ENCODE measurements around the gene GABBR2. TPM values are rescaled to one million over a fixed set of nuclear protein-coding genes. Genes with fewer than 3 reads are reported as not detected.

GABBR2 gene
- total RNA-seq, 4 donors from 2014 or later, result under 0.01 to 0.62 TPM; not detected in 2

DNA sequence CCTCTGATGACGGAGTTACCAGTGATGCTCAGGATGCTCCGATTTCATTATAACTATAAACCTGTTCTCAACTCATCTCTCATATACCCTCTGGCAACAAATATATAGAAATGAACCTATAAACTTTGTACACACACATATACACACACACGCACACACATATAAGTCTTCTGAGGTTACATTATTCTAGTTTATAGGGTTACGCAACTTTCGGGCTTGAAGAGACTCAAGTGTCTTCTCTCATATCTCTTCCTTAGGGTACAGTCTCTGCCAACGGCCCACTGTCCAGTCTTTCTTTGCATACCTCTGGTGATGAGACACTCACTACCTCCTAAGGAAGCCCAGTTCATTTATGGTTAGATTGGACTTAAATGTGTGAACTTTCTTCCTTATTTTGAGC is 383.9 kb downstream of the GABBR2 start:
- no peak for DNase-seq
- no peaks in the 10 kb centered on the region for H3K36me3 ChIP-seq
- intact Hi-C loops (cut with DNase I; ENCODE audit: low total_unique reads), result no loop called here
- H3K4me1 ChIP-seq, result no peaks in the 10 kb centered on the region
- no peaks in the 10 kb centered on the region for H3K27me3 ChIP-seq
- no peak overlapping the region for H3K27ac ChIP-seq
- TF ChIP-seq, protein P1, sequence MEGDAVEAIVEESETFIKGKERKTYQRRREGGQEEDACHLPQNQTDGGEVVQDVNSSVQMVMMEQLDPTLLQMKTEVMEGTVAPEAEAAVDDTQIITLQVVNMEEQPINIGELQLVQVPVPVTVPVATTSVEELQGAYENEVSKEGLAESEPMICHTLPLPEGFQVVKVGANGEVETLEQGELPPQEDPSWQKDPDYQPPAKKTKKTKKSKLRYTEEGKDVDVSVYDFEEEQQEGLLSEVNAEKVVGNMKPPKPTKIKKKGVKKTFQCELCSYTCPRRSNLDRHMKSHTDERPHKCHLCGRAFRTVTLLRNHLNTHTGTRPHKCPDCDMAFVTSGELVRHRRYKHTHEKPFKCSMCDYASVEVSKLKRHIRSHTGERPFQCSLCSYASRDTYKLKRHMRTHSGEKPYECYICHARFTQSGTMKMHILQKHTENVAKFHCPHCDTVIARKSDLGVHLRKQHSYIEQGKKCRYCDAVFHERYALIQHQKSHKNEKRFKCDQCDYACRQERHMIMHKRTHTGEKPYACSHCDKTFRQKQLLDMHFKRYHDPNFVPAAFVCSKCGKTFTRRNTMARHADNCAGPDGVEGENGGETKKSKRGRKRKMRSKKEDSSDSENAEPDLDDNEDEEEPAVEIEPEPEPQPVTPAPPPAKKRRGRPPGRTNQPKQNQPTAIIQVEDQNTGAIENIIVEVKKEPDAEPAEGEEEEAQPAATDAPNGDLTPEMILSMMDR (IDR thresholded peaks at IDR 0.05), result no peak
- TF ChIP-seq POLR2A (IDR thresholded peaks at IDR 0.05), result no peak
- H3K9me3 ChIP-seq, result no peaks in the 10 kb centered on the region
- H3K4me3 ChIP-seq, result no peak overlapping the region

DNA sequence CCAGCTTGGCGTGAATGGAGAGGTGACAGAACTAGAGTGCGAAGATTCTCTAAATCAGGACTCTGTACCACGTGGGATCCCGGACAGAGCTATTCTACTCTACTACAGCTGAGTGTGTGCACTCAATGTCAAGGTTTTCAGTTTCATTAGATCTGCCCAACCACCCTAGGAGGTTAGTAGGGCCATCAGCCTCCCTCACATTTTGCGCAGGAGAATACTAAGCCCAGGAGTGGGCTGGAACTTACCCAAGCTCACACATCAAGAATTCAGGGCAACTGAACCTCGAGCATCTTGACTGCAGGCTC is 385.0 kb downstream of the GABBR2 start:
- no peaks in the 10 kb centered on the region for H3K27me3 ChIP-seq
- intact Hi-C loops (cut with DNase I; ENCODE audit: low total_unique reads), result no loop called here
- TF ChIP-seq, protein P1 (IDR thresholded peaks at IDR 0.05), result no peak
- TF ChIP-seq POLR2A (IDR thresholded peaks at IDR 0.05), result no peak
- H3K4me3 ChIP-seq, result no peak overlapping the region
- H3K4me1 ChIP-seq, result no peaks in the 10 kb centered on the region
- H3K9me3 ChIP-seq, result no peaks in the 10 kb centered on the region
- H3K27ac ChIP-seq, result no peak overlapping the region
- DNase-seq, result no peak
- H3K36me3 ChIP-seq, result no peaks in the 10 kb centered on the region

DNA sequence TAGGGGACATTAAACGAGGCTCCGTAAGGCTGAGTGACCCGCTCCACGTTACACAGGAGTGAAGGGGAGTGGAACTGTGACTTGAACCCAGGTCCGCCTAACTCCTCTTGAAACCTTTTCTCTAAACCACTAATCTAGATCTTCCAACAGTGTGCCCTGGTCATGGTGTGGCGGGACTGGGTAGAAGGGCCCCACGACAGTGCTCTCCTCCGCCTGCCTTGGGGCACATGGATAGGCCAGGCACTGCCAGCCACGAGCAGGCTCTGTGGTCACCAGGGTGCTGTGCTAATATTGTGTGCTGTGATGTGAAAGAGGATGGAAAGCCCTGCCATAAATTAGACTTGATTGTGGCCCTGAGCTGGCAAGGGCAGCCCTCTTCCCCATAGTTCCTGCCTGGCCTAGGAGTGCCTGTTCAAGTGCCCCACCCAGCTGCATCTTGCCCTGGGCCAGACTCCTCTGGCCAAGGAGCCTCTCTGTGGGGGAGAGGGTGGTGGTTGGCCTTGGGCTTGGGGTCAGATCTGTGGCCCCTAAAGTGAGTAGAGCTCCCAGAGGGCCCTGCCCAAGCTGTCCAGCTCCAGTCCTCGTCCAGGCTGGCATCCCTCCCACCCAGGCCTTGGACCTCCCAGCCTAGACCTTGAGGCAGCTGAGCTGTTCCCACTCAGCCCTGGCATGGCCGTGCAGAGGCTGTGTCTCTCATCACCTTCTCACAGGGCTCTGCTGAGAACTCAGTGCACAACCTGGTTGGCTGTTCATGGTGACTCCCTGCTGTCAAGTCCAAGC is 385.5 kb downstream of the GABBR2 start:
- intact Hi-C loops (cut with DNase I; ENCODE audit: low total_unique reads), result no loop called here
- no peak for DNase-seq
- no peaks in the 10 kb centered on the region for H3K4me1 ChIP-seq
- TF ChIP-seq, protein P1 (IDR thresholded peaks at IDR 0.05), result no peak
- TF ChIP-seq POLR2A (IDR thresholded peaks at IDR 0.05), result no peak
- no peak overlapping the region for H3K27ac ChIP-seq
- no peaks in the 10 kb centered on the region for H3K27me3 ChIP-seq
- no peak overlapping the region for H3K4me3 ChIP-seq
- H3K36me3 ChIP-seq, result no peaks in the 10 kb centered on the region
- no peaks in the 10 kb centered on the region for H3K9me3 ChIP-seq

DNA sequence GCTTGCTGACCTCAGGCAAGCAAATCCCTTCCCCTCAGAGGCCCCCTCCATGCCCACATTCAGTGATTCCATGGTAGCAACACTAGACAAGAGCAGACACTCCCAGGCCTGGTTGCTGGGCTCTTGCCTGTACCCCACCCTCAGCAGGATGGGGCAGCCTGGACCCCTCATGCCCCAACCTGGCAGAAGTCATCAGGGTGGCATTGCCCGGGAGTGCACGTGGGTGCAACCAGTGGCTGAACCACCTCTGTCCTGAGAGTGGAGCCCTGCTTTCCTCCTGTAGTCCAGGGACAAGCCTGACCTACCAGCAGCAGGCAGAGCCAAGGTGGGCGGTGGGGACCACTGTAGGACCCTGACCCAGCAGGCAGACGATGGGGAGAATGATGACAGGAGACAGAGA is 387.5 kb downstream of the GABBR2 start:
- Histone ChIP-seq H3K36me3 (no peaks in the 10 kb centered on the region), H3K4me1 (no peaks in the 10 kb centered on the region), H3K4me3 (no peak overlapping the region), H3K27me3 (no peaks in the 10 kb centered on the region), H3K9me3 (no peaks in the 10 kb centered on the region), H3K27ac (no peak overlapping the region)
- intact Hi-C loops (cut with DNase I; ENCODE audit: low total_unique reads), result no loop called here
- no peak for DNase-seq
- TF ChIP-seq, protein P1 (IDR thresholded peaks at IDR 0.05), result no peak
- no peak for TF ChIP-seq POLR2A (IDR thresholded peaks at IDR 0.05)

DNA sequence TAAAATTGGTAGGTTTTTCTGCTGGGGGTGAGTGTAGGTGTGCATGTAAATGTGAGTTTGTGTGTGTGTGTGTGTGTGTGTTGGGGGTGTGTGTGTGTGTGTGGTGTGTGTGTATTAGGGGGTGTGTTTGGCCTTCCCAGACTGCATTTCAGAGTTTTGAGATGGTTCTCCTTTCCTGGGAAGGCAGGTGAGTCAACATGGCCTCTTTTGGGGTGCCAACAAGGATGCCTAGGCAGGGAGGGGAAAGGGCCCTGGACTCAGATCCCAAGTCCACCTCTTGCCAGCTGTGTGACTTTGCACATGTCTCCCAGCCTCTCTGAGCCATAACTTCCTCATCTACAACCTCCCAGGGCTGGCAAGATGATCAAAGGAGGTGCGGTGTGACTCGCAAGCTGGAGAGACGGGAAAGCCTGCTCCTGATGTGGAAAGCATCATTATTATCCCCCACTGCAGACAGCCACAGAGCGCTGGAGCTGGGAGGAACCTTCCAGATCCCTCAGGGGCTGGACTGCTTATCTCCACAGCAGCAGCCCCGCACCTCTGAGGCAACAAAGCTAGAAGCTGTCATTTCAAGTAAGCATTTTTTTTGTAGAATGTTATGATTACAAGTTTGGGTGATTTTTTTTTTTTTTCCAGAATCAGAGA is 389.8 kb downstream of the GABBR2 start:
- Histone ChIP-seq H3K36me3 (no peaks in the 10 kb centered on the region), H3K9me3 (no peaks in the 10 kb centered on the region), H3K27me3 (no peaks in the 10 kb centered on the region), H3K27ac (no peak overlapping the region), H3K4me3 (no peak overlapping the region), H3K4me1 (no peaks in the 10 kb centered on the region)
- no peak for DNase-seq
- TF ChIP-seq, protein P1 (IDR thresholded peaks at IDR 0.05), result no peak
- no peak for TF ChIP-seq POLR2A (IDR thresholded peaks at IDR 0.05)
- intact Hi-C loops (cut with DNase I; ENCODE audit: low total_unique reads), result no loop called here

Measured in uterus (tissue), 4 donors.